Neural cell (in vitro differentiated cells): ENCODE results near the gene TYW1. TPM values are rescaled to one million over a fixed set of nuclear protein-coding genes. Genes with fewer than 3 reads are reported as not detected.

Experiments used
- H2AFZ ChIP-seq: fragments of 200-600, 300-800 bp; sonication (generic), shearing (Covaris generic); 2 replicates; pipeline ENCODE4 v1.6.0; 2014; ENCODE audit warnings: low read depth, mild to moderate bottlenecking, antibody characterized with exemption, low read length, moderate library complexity
- H3F3A ChIP-seq: fragments of 200-600 bp; shearing (Covaris generic); 2 replicates; pipeline ENCODE4 v1.6.1; 2016; ENCODE audit warnings: mild to moderate bottlenecking, moderate library complexity, mixed read lengths, antibody characterized with exemption, low read length; ENCODE audit not compliant: insufficient read depth, poor library complexity, severe bottlenecking
- H3K27ac ChIP-seq: fragments of 200-600, 300-800 bp; sonication (generic), shearing (Covaris generic); 2 replicates; pipeline ENCODE4 v1.5.1; 2014; ENCODE audit warnings: mild to moderate bottlenecking, low read length, moderate library complexity
- H3K27me3 ChIP-seq: fragments of 300-800, 200-600 bp; sonication (generic), shearing (Covaris generic); 2 replicates; pipeline ENCODE4 v1.6.0; 2014; ENCODE audit warnings: mild to moderate bottlenecking, low read depth, low read length, moderate library complexity; ENCODE audit not compliant: insufficient read depth
- H3K36me3 ChIP-seq: fragments of 300-800, 200-600 bp; sonication (generic), shearing (Covaris generic); 2 replicates; pipeline ENCODE4 v1.5.1; 2014; ENCODE audit warnings: mild to moderate bottlenecking, antibody characterized with exemption, low read length, moderate library complexity; ENCODE audit not compliant: insufficient read depth
- H3K4me2 ChIP-seq: fragments of 300-800, 200-600 bp; sonication (generic), shearing (Covaris generic); 2 replicates; pipeline ENCODE4 v1.6.0; 2014; ENCODE audit warnings: mild to moderate bottlenecking, low read length
- H3K4me3 ChIP-seq: fragments of 300-800, 200-600 bp; sonication (generic), shearing (Covaris generic); 2 replicates; pipeline ENCODE4 v1.5.1; 2014; ENCODE audit warnings: mild to moderate bottlenecking, low read length, moderate library complexity
- H3K79me2 ChIP-seq: fragments of 200-600 bp; shearing (Covaris generic); replicated peaks from 2 replicates; pipeline ENCODE4 v1.6.0; 2014; ENCODE audit warnings: mild to moderate bottlenecking, low read length, moderate library complexity; ENCODE audit not compliant: insufficient read depth
- H3K9ac ChIP-seq: fragments of 300-800, 200-600 bp; sonication (generic), shearing (Covaris generic); 2 replicates; pipeline ENCODE4 v1.6.1; 2016; ENCODE audit warnings: mild to moderate bottlenecking, low read length, mixed read lengths
- H3K9me2 ChIP-seq: fragments of 200-600 bp; shearing (Covaris generic); 2 replicates; pipeline ENCODE4 v1.6.1; 2016; ENCODE audit warnings: mild to moderate bottlenecking, low read length, mixed read lengths; ENCODE audit not compliant: insufficient read depth
- H3K9me3 ChIP-seq: fragments of 200-600, 300-800 bp; sonication (generic), shearing (Covaris generic); 2 replicates; pipeline ENCODE4 v1.6.1; 2016; ENCODE audit warnings: mild to moderate bottlenecking, mixed run types, low read length, moderate library complexity, mixed read lengths
- H4K20me1 ChIP-seq: fragments of 200-600 bp; shearing (Covaris generic); 2 replicates; pipeline ENCODE4 v1.6.1; 2016; ENCODE audit warnings: mild to moderate bottlenecking, mixed run types; ENCODE audit not compliant: insufficient read depth
- CTCF ChIP-seq: fragments of 450-650 bp; IDR thresholded peaks from 2 replicates; pipeline ENCODE4 v1.5.1; 2014; ENCODE audit warnings: antibody characterized with exemption, mild to moderate bottlenecking, moderate library complexity; ENCODE audit not compliant: poor library complexity, severe bottlenecking
- EP300 ChIP-seq: fragments of 450-650 bp; conservative IDR thresholded peaks from 2 replicates; pipeline ENCODE4 v1.6.1; 2014; ENCODE audit warnings: antibody characterized with exemption, mild to moderate bottlenecking, moderate library complexity; ENCODE audit not compliant: poor library complexity, severe bottlenecking
- EZH2 ChIP-seq: fragments of 200-600, 300-800 bp; shearing (Covaris generic), sonication (generic); IDR thresholded peaks from 2 replicates; pipeline ENCODE4 v1.6.1; 2014; ENCODE audit warnings: antibody characterized with exemption, low read length, borderline replicate concordance, mild to moderate bottlenecking; ENCODE audit not compliant: insufficient read depth, poor library complexity, severe bottlenecking
- MXI1 ChIP-seq: fragments of 450-650 bp; conservative IDR thresholded peaks from 2 replicates; pipeline ENCODE4 v1.6.1; 2014; ENCODE audit warnings: antibody characterized with exemption, mild to moderate bottlenecking; ENCODE audit not compliant: poor library complexity, severe bottlenecking
- POLR2AphosphoS5 ChIP-seq: IDR thresholded peaks from 2 replicates; pipeline ENCODE4 v1.6.1; 2012
- RAD21 ChIP-seq: fragments of 450-650 bp; conservative IDR thresholded peaks from 2 replicates; pipeline ENCODE4 v1.6.1; 2014; ENCODE audit warnings: antibody characterized with exemption, mild to moderate bottlenecking, moderate library complexity
- REST ChIP-seq: IDR thresholded peaks from 2 replicates; pipeline ENCODE4 v1.6.1; 2012; ENCODE audit warnings: borderline replicate concordance
- SMC3 ChIP-seq: fragments of 450-650 bp; conservative IDR thresholded peaks from 2 replicates; pipeline ENCODE4 v1.6.1; 2014; ENCODE audit warnings: antibody characterized with exemption, mild to moderate bottlenecking, moderate library complexity; ENCODE audit not compliant: poor library complexity
- TAF1 ChIP-seq: IDR thresholded peaks from 2 replicates; pipeline ENCODE4 v1.6.1; 2012; ENCODE audit warnings: low read depth
- polyA plus RNA-seq: library from polyadenylated mRNA; depleted of rRNA; stranded (reverse); fragments of >200 nt; gene quantifications from 2 replicates; pipeline ENCODE4 v1.2.3, GENCODE V29; 2014

The TYW1 gene
- polyA plus RNA-seq, 1 donor from 2014 or later = 14.9 TPM

- no peak for TF ChIP-seq CTCF
- TF ChIP-seq POLR2AphosphoS5 = no peak
- TF ChIP-seq SMC3 = no peak
- TF ChIP-seq EP300 = no peak
- no peak for TF ChIP-seq REST
- no peak for TF ChIP-seq MXI1
- H3K79me2 ChIP-seq = no peaks in the 10 kb centered on the region
- H3F3A ChIP-seq = no peaks in the 10 kb centered on the region
- H3K36me3 ChIP-seq = no peaks in the 10 kb centered on the region
- H3K27ac ChIP-seq = no peak overlapping the region
- no peak overlapping the region for H3K4me2 ChIP-seq
- H3K9ac ChIP-seq = no peak overlapping the region
- H3K9me2 ChIP-seq = no peaks in the 10 kb centered on the region
- no peaks in the 10 kb centered on the region for H3K27me3 ChIP-seq
- no peaks in the 10 kb centered on the region for H4K20me1 ChIP-seq
- H3K9me3 ChIP-seq = no peaks in the 10 kb centered on the region
- no peak overlapping the region for H3K4me3 ChIP-seq
- H2AFZ ChIP-seq = no peak overlapping the region
Measured at GRCh38 chr7:67018940-67019339, 22.3 kb downstream of the TYW1 start.

- Histone ChIP-seq H3K27ac (no peak overlapping the region), H3K4me3 (no peak overlapping the region), H3K27me3 (no peaks in the 10 kb centered on the region), H3K4me2 (no peak overlapping the region), H4K20me1 (no peaks in the 10 kb centered on the region), H3F3A (no peaks in the 10 kb centered on the region), H2AFZ (no peak overlapping the region), H3K9ac (no peak overlapping the region), H3K79me2 (no peaks in the 10 kb centered on the region), H3K36me3 (no peaks in the 10 kb centered on the region), H3K9me2 (no peaks in the 10 kb centered on the region), H3K9me3 (no peaks in the 10 kb centered on the region)
- TF ChIP-seq TAF1 (no peak), POLR2AphosphoS5 (no peak), RAD21 (no peak), SMC3 (no peak), CTCF (no peak), MXI1 (no peak), EZH2 (no peak), REST (no peak)
Measured at GRCh38 chr7:67019562-67020390, 23.1 kb downstream of the TYW1 start.
